Activated naive CD4-positive, alpha-beta T cell (primary cell): ENCODE results near the gene ULK4.
"Not testable (repeated sequence)": the region's sequence is repeated elsewhere in the genome, so short reads cannot be mapped to it uniquely, and the experiment has no call there.

ENCODE experiments used
- DNase-seq, 4 experiments: peaks; one replicate each; lab custom pipeline; 2025; lab: John Stamatoyannopoulos, UW

The ULK4 gene

GRCh38 chr3:41315126-41315525 is 646.8 kb downstream of the ULK4 start:
- no peak for DNase-seq

DNA sequence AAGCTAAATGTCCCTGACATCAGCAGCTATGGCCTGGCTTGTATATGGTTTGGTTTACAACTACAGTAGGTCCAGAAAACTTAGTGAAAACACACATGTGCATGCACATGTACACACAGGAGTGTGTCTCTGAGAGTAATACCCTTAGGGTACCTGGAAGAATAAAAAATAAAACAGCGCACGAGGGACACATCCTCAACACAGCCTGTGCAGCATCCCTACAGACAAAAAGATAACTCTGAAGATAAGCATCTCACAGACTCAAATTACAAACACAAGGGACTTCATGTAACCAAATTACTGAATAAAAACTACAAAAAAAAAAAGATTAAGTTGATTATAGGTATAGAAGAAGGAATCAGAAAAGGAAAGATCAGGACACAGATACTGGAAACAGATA is 653.8 kb downstream of the ULK4 start:
- no peak for DNase-seq

DNA sequence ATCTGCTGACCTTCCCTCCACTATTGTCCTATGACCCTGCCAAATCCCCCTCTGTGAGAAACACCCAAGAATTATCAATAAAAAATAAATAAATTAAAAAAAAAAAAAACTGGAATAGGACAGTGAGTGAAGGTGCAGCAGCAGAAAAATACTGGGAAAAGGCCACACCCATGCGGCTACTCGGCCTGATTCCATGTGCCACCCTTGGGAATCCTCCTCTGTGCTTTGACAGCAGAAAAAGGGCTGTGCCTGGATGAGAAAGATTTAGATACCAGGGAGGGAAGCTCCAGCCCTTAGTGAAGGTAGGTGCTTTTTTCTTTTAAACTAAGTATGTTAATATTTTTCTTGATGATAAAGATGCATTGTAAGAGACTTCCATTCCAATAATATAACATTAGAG is 654.8 kb downstream of the ULK4 start:
- DNase-seq: no peak

GRCh38 chr3:41304593-41304992 is 657.3 kb downstream of the ULK4 start:
- DNase-seq: no peak

DNA sequence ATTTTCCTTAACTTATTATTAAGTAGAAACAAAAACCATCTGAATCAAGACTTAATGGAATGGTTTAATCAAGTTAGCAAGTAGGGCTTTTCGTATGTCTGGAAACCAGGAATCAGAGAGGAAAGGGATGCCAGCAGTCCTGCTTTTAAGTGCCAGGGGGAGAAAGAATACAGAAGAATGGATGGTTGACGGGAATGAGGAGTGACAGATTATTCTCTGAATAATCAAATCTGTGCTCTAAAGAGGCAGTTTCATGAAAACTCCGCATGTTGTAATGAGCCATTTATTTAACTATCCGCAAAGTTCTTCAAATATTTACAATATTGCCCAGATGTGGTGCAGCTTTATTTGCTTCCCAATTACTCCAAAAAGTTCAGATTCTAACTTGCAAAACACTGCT is 659.6 kb downstream of the ULK4 start:
- no peak for DNase-seq

GRCh38 chr3:41301548-41301947 is 660.4 kb downstream of the ULK4 start:
- no peak for DNase-seq

GRCh38 chr3:41299036-41299435 is 662.9 kb downstream of the ULK4 start:
- no peak for DNase-seq

- no peak for DNase-seq
Observed at GRCh38 chr3:41297750-41298149, 664.2 kb downstream of the ULK4 start.

GRCh38 chr3:41296556-41296955 is 665.3 kb downstream of the ULK4 start:
- DNase-seq: no peak

GRCh38 chr3:41295740-41296139 is 666.2 kb downstream of the ULK4 start:
- DNase-seq: no peak

DNA sequence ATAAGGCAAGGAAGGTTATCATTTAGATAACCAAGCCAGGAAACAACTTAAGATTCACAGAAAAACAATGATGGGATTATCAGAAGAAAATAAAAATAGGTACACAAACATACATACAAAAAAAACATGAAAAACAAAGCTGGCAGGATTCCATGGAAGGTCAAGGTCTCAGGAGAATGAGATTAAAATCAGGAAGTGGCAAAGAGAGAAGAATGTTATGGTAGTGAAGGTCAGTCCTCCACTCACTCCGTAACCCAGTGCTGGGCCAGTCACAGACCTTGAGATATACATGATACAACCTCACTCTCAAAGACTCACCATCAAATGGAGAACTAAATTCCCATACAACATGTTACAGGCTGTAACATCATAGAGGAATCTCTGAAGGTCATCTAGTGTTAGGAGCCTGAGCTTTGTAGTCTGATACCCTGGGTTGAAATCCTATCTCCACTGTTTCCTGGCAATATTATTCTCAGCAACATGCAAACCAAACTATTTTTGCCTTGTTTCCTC is 668.7 kb downstream of the ULK4 start:
- no peak for DNase-seq

DNA sequence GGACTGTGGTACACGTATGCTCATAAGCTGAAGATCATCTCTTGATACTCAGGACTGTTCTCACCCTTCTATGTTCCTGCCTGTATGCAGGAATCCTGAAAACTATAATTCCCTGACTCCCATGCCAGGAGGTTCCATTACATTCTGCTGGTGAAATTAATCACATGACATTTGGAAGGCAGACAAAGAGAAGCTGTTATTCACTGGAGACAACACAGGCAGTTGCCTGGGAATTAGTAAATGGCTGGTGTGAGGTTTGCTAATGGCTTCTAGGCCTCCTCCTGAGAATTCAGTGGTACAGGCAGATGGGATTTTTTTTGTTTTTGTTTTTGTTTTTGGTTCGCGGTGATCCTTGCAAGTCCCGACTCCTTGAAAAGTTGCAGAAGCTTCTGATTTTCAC is 671.2 kb downstream of the ULK4 start:
- no peak for DNase-seq

DNA sequence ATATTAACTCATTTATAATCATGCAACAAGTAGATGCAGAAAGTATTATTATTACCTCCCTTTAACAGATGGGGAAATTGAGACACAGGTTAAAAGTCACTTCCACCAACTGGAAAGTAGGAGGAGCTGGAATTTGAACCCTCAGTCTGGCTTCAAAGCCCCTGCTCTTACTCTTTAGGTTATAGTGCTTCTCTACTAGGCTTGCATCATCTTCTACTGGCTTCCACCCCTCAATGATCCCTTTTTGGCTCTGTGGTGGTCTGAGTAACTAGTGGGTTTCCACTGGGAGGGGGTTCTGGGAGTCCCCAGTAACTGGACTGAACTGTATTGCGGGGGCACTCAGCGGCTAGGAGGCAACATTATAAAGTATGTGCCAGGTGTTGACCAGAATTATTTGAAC is 671.6 kb downstream of the ULK4 start:
- DNase-seq: no peak

- no peak for DNase-seq
Observed at GRCh38 chr3:41288785-41289184, 673.1 kb downstream of the ULK4 start.

GRCh38 chr3:41286305-41286704 is 675.6 kb downstream of the ULK4 start:
- no peak for DNase-seq

DNA sequence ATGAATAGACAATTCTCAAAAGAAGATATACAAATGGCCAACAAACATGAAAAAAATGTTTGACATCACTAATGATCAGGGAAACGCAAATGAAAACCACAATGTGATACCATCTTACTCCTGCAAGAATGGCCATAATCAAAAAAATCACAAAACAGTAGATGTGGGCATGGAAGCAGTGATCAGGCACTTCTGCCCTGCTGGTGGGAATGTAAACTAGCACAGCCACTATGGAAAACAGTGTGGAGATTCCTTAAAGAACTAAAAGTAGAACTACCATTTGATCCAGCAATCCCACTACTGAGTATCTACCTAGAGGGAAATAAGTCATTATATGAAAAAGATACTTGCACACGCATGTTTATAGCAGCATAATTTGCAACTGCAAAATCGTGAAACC is 677.0 kb downstream of the ULK4 start:
- DNase-seq: not testable (repeated sequence)

- no peak for DNase-seq
Observed at GRCh38 chr3:41277790-41278465, 684.0 kb downstream of the ULK4 start.

- no peak for DNase-seq
Observed at GRCh38 chr3:41276191-41276590, 685.7 kb downstream of the ULK4 start.

DNA sequence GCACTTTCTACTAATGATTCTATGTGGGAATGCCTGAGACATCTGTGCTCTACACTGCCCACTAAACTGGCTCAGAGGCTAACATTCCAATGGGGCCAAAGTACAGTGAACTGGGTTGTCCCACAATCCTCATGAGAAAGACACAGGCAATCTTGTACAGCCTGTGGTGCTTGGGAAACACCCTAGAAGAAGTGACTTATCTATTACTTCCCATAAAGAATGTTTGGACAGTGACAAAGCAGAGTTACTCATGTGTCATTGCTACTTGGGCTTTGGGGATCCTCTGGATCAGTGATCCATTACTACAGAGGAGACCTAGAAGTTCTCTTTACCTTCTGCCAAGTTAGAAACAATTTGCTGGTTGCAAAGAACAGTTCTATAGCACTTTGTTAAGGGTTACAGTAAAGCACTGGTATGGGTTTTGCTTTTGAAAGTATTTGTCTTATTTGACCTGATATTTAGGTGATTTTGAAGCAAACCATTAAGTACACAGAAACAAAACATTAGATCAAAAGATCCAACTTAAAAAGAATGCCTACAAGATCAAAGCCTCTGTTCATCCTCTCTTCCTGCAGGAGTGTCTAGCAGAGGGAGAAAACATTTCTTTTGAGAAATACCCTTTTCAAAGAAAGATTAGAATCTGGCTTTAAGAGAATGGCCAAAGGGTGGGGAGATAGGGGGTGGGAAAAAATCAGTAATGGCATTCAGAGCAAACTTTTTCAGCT is 686.8 kb downstream of the ULK4 start:
- DNase-seq: no peak

- no peak for DNase-seq
Observed at GRCh38 chr3:41272667-41273066, 689.2 kb downstream of the ULK4 start.

- no peak for DNase-seq
Observed at GRCh38 chr3:41267975-41268640, 693.8 kb downstream of the ULK4 start.

- DNase-seq: no peak
Observed at GRCh38 chr3:41265823-41266273, 696.1 kb downstream of the ULK4 start.

GRCh38 chr3:41265011-41265545 is 696.8 kb downstream of the ULK4 start:
- DNase-seq: no peak
